ENCODE data around the gene TMEM135. TPM values are rescaled to one million over a fixed set of nuclear protein-coding genes. Genes with fewer than 3 reads are reported as not detected.

TMEM135 gene
- total RNA-seq, 2 donors from 2014 or later = 111 to 113 TPM

DNA sequence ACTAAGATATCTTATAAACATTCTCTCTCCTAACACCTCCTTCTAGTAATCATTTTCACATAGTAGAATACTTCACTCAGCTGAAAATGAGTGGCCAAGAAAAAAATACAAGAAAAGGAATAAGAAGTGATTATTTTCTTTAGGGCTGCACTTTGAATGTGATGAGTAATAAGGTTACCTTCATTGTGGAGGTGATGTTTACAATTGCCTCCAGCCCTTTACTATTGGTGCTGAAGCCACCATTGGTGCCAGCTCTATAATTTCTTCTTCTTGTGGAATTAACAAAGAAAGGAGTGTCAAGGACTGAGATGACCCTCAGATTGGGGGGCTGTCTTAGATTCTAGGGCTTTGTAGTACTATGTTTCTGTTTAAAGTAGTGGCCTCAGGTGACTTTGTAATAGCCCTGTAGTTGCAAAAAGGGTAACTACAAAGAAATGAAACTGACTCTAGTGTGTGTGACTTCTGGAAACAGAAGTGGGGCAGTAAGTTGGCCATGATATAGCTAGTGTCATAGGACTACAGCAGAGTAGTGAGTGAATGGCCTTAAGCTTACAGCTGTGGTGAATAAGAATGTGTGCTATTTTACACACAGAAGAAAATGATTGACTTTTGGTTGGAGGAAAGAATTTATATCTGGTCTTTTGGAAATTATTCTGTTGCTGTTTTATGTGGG, 287.2 kb downstream of the TMEM135 start:
- Mint-ChIP-seq H3K27me3 (ENCODE audit: insufficient read depth) (no peaks in the 10 kb centered on the region), H3K4me1 (no peaks in the 10 kb centered on the region), H3K36me3 (ENCODE audit: low read depth) (peaks cover 56% of the 10 kb centered on the region), H3K4me3 (no peak overlapping the region), H3K27ac (no peak overlapping the region), H3K9me3 (no peaks in the 10 kb centered on the region)
- Histone ChIP-seq H3K9me3 (ENCODE audit: control insufficient read depth, low read length) (no peaks in the 10 kb centered on the region), H3K27ac (ENCODE audit: low read depth, low read length) (no peak overlapping the region), H3K36me3 (ENCODE audit: control insufficient read depth, insufficient read depth, low read length) (peaks cover 78% of the 10 kb centered on the region), H3K4me1 (ENCODE audit: control insufficient read depth, insufficient read depth, low read length) (no peaks in the 10 kb centered on the region), H3K9ac (ENCODE audit: extremely low read depth, low read length, poor library complexity, severe bottlenecking) (no peak overlapping the region), H3K27me3 (ENCODE audit: control insufficient read depth, insufficient read depth, low read length, poor library complexity, severe bottlenecking) (no peaks in the 10 kb centered on the region), H3K4me3 (ENCODE audit: low read length) (no peak overlapping the region)
- no peak for TF ChIP-seq CTCF (conservative IDR thresholded peaks at IDR 0.05)
- no peak for DNase-seq

DNA sequence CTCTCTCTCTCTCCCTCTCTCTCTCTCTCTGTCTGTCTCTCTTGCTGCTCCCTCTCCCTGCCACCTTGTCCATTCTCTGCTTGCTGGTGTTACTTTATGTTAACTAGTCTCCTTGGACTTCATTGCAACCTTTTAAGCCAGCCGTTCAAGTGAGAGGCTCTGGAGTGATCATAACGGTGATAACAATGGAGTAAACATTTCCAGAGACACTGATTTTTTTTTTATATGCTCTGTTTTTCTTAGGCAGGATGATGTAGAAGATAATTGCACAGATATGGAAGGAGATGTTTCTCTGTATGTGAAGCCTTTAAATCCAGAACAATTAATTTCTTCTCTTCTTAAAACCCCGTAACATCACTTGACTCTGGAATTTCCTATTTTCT, 287.7 kb downstream of the TMEM135 start:
- peaks cover 1% of the 10 kb centered on the region for H3K4me1 Mint-ChIP-seq
- H3K27me3 ChIP-seq (ENCODE audit: control insufficient read depth, insufficient read depth, low read length, poor library complexity, severe bottlenecking) = no peaks in the 10 kb centered on the region
- no peak for DNase-seq
- peaks cover 73% of the 10 kb centered on the region for H3K36me3 ChIP-seq (ENCODE audit: control insufficient read depth, insufficient read depth, low read length)
- H3K27me3 Mint-ChIP-seq (ENCODE audit: insufficient read depth) = no peaks in the 10 kb centered on the region
- H3K27ac ChIP-seq (ENCODE audit: low read depth, low read length) = no peak overlapping the region
- H3K9me3 ChIP-seq (ENCODE audit: control insufficient read depth, low read length) = no peaks in the 10 kb centered on the region
- WGBS, 2 experiments (ENCODE audit: insufficient coverage in 1 of 2, insufficient read length in 1 of 2) = 91 to 100% methylated on average over 1 to 3 of the region's 3 CpGs
- no peak overlapping the region for H3K4me3 Mint-ChIP-seq
- H3K27ac Mint-ChIP-seq = no peak overlapping the region
- peaks cover 52% of the 10 kb centered on the region for H3K36me3 Mint-ChIP-seq (ENCODE audit: low read depth)
- H3K4me1 ChIP-seq (ENCODE audit: control insufficient read depth, insufficient read depth, low read length) = no peaks in the 10 kb centered on the region
- no peak overlapping the region for H3K9ac ChIP-seq (ENCODE audit: extremely low read depth, low read length, poor library complexity, severe bottlenecking)
- no peak overlapping the region for H3K4me3 ChIP-seq (ENCODE audit: low read length)
- no peak for TF ChIP-seq CTCF (conservative IDR thresholded peaks at IDR 0.05)
- H3K9me3 Mint-ChIP-seq = no peaks in the 10 kb centered on the region

- Histone ChIP-seq H3K4me3 (ENCODE audit: low read length) (no peak overlapping the region), H3K27ac (ENCODE audit: low read depth, low read length) (no peak overlapping the region), H3K9ac (ENCODE audit: extremely low read depth, low read length, poor library complexity, severe bottlenecking) (no peak overlapping the region), H3K9me3 (ENCODE audit: control insufficient read depth, low read length) (no peaks in the 10 kb centered on the region), H3K36me3 (ENCODE audit: control insufficient read depth, insufficient read depth, low read length) (peaks cover 63% of the 10 kb centered on the region), H3K4me1 (ENCODE audit: control insufficient read depth, insufficient read depth, low read length) (no peaks in the 10 kb centered on the region), H3K27me3 (ENCODE audit: control insufficient read depth, insufficient read depth, low read length, poor library complexity, severe bottlenecking) (no peaks in the 10 kb centered on the region)
- no peak overlapping the region for H3K4me3 Mint-ChIP-seq
- DNase-seq = no peak
- 93 to 96% methylated on average over 2 of the region's 2 CpGs for WGBS, 2 experiments (ENCODE audit: insufficient coverage in 1 of 2, insufficient read length in 1 of 2)
- no peak for TF ChIP-seq CTCF (conservative IDR thresholded peaks at IDR 0.05)
- H3K27me3 Mint-ChIP-seq (ENCODE audit: insufficient read depth) = no peaks in the 10 kb centered on the region
- H3K27ac Mint-ChIP-seq = no peak overlapping the region
- H3K9me3 Mint-ChIP-seq = no peaks in the 10 kb centered on the region
- peaks cover 51% of the 10 kb centered on the region for H3K36me3 Mint-ChIP-seq (ENCODE audit: low read depth)
- H3K4me1 Mint-ChIP-seq = peaks cover 3% of the 10 kb centered on the region
Measured at GRCh38 chr11:87326594-87326993, 288.9 kb downstream of the TMEM135 start.

Data from endodermal cell (in vitro differentiated cells).